Measurements from ENCODE around the gene SHISA3. TPM values are rescaled to one million over a fixed set of nuclear protein-coding genes. Genes with fewer than 3 reads are reported as not detected.

Gene SHISA3
- total and polyA plus RNA-seq, 2 of the 8 experiments (the other 6 are each of a cell fraction or from before 2014, with no cell fraction given) = 2.0 to 9.3 TPM

GRCh38 chr4:42415281-42415680 is 18.0 kb downstream of the SHISA3 start (continued):
- no peak for TF ChIP-seq E2F6 (IDR thresholded peaks at IDR 0.05)
